SU-DHL-6 (cell line): ENCODE results near the gene ZNF524.

Experiments
- H2AFZ ChIP-seq: fragments of 200-600 bp; sonication (generic); 2 replicates; pipeline ENCODE4 v1.6.1; 2014; ENCODE audit warnings: low read depth, mild to moderate bottlenecking, moderate library complexity, mixed read lengths, antibody characterized with exemption, low read length; ENCODE audit not compliant: severe bottlenecking
- H3F3A ChIP-seq: fragments of 200-600 bp; shearing (Covaris generic); 2 replicates; pipeline ENCODE4 v1.6.0; 2016; ENCODE audit warnings: antibody characterized with exemption, mild to moderate bottlenecking; ENCODE audit not compliant: insufficient read depth
- H3K27ac ChIP-seq: fragments of 200-600 bp; sonication (generic); 2 replicates; pipeline ENCODE4 v1.5.1; 2016; ENCODE audit warnings: low read depth, mild to moderate bottlenecking, low read length, moderate library complexity, mixed read lengths
- H3K27me3 ChIP-seq: fragments of 200-600 bp; sonication (generic), shearing (Covaris generic); 2 replicates; pipeline ENCODE4 v1.6.0; 2014; ENCODE audit warnings: mild to moderate bottlenecking, low read length
- H3K36me3 ChIP-seq: fragments of 200-600 bp; sonication (generic); 2 replicates; pipeline ENCODE4 v1.6.1; 2014; ENCODE audit warnings: mild to moderate bottlenecking, low read length, mixed read lengths
- H3K4me2 ChIP-seq: fragments of 300-600, 200-600 bp; shearing (Covaris generic), sonication (generic); 2 replicates; pipeline ENCODE4 v1.6.0; 2014; ENCODE audit warnings: low read length, low read depth, mild to moderate bottlenecking; ENCODE audit not compliant: poor library complexity, severe bottlenecking
- H3K4me3 ChIP-seq: fragments of 200-600 bp; sonication (generic); 2 replicates; pipeline ENCODE4 v1.5.1; 2014; ENCODE audit warnings: antibody characterized with exemption, low read length, mild to moderate bottlenecking, mixed read lengths; ENCODE audit not compliant: insufficient read depth, poor library complexity, severe bottlenecking
- H3K79me2 ChIP-seq: fragments of 200-600 bp; sonication (generic); 2 replicates; pipeline ENCODE4 v1.6.1; 2014; ENCODE audit warnings: mild to moderate bottlenecking, low read length, moderate library complexity; ENCODE audit not compliant: insufficient read depth
- H3K9ac ChIP-seq: fragments of 200-600 bp; sonication (generic); 2 replicates; pipeline ENCODE4 v1.7.0; 2014; ENCODE audit warnings: mild to moderate bottlenecking, low read length
- H3K9me2 ChIP-seq: fragments of 200-600 bp; sonication (generic); replicated peaks from 2 replicates; pipeline ENCODE4 v1.6.1; 2014; ENCODE audit warnings: low read length; ENCODE audit not compliant: insufficient read depth
- H3K9me3 ChIP-seq: fragments of 200-600 bp; sonication (generic); 2 replicates; pipeline ENCODE4 v1.6.1; 2014; ENCODE audit warnings: low read length, mixed read lengths; ENCODE audit not compliant: insufficient read depth
- H4K20me1 ChIP-seq: fragments of 200-600 bp; sonication (generic); 2 replicates; pipeline ENCODE4 v1.6.1; 2014; ENCODE audit warnings: low read depth, mild to moderate bottlenecking, antibody characterized with exemption, low read length, moderate library complexity, mixed read lengths
- EZH2phosphoT487 ChIP-seq: fragments of 200-600 bp; sonication (generic), shearing (Covaris generic); conservative IDR thresholded peaks from 2 replicates; pipeline ENCODE4 v1.6.1; 2018; ENCODE audit warnings: mild to moderate bottlenecking, antibody characterized with exemption, low read length, moderate library complexity, mixed read lengths
- TF ChIP-seq, protein P1 (sequence below): fragments of 200-600 bp; sonication (generic); IDR thresholded peaks from one replicate; pipeline ENCODE4 v1.5.1; 2017; ENCODE audit warnings: antibody characterized with exemption, mild to moderate bottlenecking, low read length, moderate library complexity; ENCODE audit not compliant: insufficient read depth, poor library complexity, severe bottlenecking

The ZNF524 gene

DNA sequence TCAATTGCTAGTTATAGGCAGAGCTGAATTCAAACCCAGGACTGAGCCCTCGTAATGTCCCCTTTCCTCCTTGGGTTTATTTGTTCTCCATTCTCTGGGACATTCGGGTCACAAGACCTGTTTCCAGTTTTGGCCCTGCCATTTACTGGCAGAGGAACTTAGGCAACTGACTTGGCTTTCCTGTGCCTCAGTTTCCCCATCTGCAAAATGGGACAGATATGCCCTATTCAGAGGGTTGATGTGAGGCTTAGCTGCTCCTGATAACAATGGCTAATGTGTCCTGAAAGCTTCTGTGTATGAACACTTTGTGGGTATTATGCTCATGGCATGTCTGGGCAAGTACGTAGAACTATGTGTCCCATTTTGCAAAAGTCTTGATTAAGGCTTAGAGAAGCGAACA is 996 bp downstream of the ZNF524 start:
- H3K4me2 ChIP-seq = peak overlapping the region; percentile 64
- TF ChIP-seq EZH2phosphoT487 = no peak
- TF ChIP-seq, protein P1, sequence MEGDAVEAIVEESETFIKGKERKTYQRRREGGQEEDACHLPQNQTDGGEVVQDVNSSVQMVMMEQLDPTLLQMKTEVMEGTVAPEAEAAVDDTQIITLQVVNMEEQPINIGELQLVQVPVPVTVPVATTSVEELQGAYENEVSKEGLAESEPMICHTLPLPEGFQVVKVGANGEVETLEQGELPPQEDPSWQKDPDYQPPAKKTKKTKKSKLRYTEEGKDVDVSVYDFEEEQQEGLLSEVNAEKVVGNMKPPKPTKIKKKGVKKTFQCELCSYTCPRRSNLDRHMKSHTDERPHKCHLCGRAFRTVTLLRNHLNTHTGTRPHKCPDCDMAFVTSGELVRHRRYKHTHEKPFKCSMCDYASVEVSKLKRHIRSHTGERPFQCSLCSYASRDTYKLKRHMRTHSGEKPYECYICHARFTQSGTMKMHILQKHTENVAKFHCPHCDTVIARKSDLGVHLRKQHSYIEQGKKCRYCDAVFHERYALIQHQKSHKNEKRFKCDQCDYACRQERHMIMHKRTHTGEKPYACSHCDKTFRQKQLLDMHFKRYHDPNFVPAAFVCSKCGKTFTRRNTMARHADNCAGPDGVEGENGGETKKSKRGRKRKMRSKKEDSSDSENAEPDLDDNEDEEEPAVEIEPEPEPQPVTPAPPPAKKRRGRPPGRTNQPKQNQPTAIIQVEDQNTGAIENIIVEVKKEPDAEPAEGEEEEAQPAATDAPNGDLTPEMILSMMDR = no peak
- H3K9ac ChIP-seq = peak overlapping the region; percentile 83
- H3K79me2 ChIP-seq = no peaks in the 10 kb centered on the region; the same call in 1 of the 2 replicates
- H3K9me2 ChIP-seq = no peaks in the 10 kb centered on the region
- H2AFZ ChIP-seq = no peak overlapping the region
- H3K9me3 ChIP-seq = no peaks in the 10 kb centered on the region
- no peaks in the 10 kb centered on the region for H4K20me1 ChIP-seq
- no peaks in the 10 kb centered on the region for H3K27me3 ChIP-seq
- H3F3A ChIP-seq = peaks cover 38% of the 10 kb centered on the region
- H3K4me3 ChIP-seq = peak overlapping the region; percentile 76
- peak overlapping the region; percentile 95 for H3K27ac ChIP-seq
- no peaks in the 10 kb centered on the region for H3K36me3 ChIP-seq

DNA sequence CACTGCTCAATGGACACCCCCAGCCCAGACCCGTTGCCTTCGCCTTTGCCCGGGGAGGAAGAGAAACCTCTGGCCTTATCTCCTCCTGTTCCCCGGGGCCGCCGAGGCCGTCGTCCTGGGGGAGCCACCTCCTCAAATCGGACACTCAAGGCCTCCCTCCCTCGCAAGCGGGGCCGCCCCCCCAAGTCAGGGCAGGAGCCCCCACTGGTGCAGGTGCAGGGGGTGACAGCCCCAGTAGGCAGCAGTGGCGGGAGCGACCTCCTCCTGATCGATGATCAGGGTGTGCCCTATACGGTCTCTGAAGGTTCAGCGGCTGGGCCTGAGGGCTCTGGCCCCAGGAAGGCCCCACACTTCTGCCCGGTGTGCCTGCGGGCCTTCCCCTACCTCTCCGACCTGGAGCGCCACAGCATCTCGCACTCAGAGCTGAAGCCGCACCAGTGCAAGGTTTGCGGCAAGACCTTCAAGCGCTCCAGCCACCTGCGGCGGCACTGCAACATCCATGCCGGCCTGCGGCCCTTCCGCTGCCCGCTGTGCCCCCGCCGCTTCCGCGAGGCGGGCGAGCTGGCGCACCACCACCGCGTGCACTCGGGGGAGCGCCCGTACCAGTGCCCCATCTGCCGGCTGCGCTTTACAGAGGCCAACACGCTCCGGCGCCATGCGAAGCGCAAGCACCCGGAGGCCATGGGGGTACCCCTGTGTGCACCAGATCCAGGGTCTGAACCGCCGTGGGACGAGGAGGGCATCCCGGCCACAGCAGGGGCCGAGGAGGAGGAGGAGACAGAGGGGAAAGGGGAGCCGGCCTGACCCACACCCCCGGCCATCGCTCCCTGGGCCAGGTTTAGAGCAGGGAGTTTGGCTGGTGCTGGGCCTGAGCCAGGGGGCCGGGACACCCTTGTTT is 2.3 kb downstream of the ZNF524 start:
- H2AFZ ChIP-seq = no peak overlapping the region
- H3K9me3 ChIP-seq = no peaks in the 10 kb centered on the region
- no peaks in the 10 kb centered on the region for H3K9me2 ChIP-seq
- H3K36me3 ChIP-seq = no peaks in the 10 kb centered on the region
- H3K4me2 ChIP-seq = no peak overlapping the region
- H3K4me3 ChIP-seq = no peak overlapping the region
- no peak overlapping the region for H3K9ac ChIP-seq
- H3F3A ChIP-seq = peaks cover 39% of the 10 kb centered on the region
- TF ChIP-seq EZH2phosphoT487 = no peak
- TF ChIP-seq, protein P1 = no peak
- no peaks in the 10 kb centered on the region for H4K20me1 ChIP-seq
- H3K27me3 ChIP-seq = no peaks in the 10 kb centered on the region
- H3K27ac ChIP-seq = 0 out of 2 replicates have a peak overlapping the region, but pooled peaks have one; percentile 95
- peaks cover 11% of the 10 kb centered on the region for H3K79me2 ChIP-seq

DNA sequence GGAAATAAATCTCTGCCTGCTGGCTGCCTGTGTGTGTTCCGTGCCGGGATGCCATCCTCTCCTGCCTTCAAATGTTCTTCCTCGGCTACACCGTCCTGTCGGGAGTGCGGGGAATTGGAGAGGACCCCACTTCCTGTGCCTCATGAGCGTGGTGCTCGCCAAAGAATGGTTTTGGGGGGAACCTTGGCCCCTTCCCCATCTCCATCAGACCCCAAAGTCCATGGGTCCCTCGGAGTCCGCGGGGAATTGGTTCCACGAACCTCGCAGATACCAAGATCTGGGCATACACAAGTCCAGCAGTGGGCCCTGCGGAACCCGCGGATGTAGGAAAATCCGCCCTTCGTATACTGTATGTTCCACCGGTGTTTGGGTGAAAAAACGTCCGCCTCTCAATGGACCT is 3.0 kb downstream of the ZNF524 start:
- H3K4me2 ChIP-seq = no peak overlapping the region
- H3K4me3 ChIP-seq = no peak overlapping the region
- H3K9me3 ChIP-seq = no peaks in the 10 kb centered on the region
- H3K27ac ChIP-seq = no peak overlapping the region
- no peaks in the 10 kb centered on the region for H4K20me1 ChIP-seq
- no peak for TF ChIP-seq EZH2phosphoT487
- TF ChIP-seq, protein P1 = no peak
- H3K36me3 ChIP-seq = no peaks in the 10 kb centered on the region
- H3F3A ChIP-seq = peaks cover 39% of the 10 kb centered on the region
- H3K79me2 ChIP-seq = peaks cover 18% of the 10 kb centered on the region
- no peaks in the 10 kb centered on the region for H3K9me2 ChIP-seq
- no peaks in the 10 kb centered on the region for H3K27me3 ChIP-seq
- no peak overlapping the region for H3K9ac ChIP-seq
- no peak overlapping the region for H2AFZ ChIP-seq
